Glomerular visceral epithelial cell (primary cell): ENCODE results near the gene MAP6.

Experiments used
- DNase-seq: peaks from one replicate; pipeline ENCODE4 v3.0.0-alpha.2; 2016; ENCODE audit errors: extremely low spot score

Gene MAP6

DNA sequence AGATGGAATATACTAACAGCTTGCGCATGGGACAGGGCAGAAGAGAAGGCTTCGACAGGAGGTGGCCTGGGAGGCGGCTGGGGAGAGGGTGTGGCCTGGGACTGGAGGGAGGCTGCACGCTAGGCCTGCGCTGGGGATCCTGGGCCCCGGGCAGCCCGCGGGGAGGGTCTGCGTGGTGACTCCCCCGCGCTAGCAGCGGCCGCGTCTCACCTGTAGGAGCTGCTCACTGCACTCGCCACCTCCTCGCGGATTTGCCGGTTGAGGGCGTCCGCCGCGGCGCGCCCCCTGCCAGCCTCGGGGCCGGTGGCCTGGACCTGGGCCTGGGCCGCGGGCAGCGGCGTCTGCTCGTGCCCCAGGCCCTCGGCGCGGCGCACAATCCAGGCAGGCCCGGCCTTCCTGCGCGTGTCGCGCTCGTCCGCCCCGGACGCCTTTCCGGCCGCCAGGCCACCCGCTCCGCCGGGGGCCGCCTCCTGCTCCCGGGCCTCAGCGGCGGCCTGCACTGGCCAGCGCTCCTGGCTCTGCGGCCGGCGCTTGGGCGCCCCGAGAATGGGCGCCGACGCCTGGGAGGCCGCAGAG lies 1.5 kb downstream of the MAP6 start:
- DNase-seq: peak; percentile 2

DNA sequence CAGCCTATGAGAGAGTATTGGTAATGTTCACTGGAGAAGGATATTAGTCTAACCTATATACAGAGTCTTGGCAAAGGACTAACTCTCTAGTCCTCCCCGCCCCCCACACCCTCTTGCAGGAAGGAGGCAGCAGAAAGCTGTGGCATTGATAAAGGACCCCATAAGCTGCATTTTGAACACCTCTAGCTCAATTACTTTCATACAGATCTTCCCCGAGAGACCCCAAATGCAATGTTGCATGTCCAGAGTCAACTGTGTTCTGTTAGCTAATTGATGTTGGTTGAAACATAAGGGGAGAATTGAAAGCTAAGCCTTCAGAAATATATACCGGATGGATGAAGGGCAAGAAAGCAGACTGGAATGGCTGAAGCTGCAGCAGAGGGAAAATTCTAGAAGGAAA lies 2.8 kb downstream of the MAP6 start:
- no peak for DNase-seq

DNA sequence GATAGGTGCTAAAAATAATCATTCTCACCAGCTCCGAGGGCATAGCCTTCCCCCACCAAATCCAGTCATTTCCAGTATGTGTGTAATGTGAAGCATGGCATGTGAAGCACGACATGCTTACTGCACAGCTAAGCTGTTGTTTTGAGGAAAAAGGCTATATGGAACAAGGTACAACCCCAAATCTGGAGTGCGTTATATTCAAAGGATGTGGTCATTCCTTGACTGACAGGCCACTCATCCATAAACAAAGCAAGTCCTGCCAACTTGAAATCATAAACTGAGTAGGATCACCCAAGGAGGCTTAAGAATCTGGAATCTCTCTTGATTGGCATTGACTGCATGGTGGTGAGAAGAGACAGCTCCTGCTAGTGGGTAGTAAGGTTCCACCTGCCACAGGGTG lies 3.7 kb downstream of the MAP6 start:
- DNase-seq: no peak

DNA sequence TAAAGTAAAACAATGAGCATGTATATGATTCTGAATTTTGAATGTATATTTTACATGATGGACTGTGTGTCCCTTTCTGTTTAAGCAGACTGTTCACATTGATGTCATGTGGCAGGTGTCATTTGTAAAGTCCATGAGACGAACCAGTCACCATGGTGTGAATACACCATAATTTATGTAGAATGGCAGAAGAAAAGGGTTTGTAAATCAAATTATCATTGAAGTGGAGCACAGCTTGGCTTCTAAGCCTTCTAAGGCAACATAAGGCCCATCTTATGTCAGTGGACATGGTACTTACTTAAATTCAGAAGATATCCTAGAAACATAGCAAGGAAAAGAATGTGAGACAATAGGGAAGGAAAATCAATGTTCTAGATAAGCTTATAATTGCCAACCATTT lies 4.4 kb downstream of the MAP6 start:
- DNase-seq: no peak

DNA sequence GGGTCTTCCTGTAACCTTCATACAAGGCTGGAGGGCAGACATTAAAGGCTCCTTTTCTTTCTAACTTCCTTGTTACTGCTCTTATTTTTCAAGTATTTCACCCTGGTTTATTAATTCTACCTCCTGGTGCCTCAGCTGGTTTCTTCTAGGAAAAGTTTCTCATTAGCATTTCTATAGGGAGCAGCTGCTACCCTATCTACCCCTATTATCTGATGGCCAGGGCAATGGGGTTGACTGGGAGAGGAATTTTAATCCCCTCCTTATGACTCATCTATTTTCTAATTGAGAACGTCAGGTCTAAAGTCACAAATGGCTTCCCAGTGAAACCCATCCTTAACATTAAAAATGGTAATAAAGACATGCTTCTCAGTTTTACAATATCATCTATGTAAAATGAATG lies 5.0 kb downstream of the MAP6 start:
- DNase-seq: no peak

DNA sequence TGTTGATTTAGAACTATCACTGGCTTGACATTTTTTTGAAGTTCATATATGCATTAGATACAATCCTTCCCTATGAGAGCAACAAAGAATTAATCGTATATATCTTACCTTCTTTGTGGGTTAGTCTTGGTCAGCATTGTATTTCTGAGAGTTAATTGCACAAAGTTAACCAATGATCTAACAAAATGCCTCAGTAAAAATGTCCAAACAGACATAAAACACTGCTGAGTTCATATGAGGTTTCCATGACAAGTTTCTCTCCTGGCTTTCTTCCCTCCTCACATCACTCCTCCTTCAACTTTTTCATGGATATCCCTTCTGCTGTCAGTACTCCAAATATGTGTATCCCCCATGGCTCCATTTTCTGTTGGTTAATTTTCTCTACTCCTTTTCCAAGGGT lies 9.0 kb downstream of the MAP6 start:
- no peak for DNase-seq

DNA sequence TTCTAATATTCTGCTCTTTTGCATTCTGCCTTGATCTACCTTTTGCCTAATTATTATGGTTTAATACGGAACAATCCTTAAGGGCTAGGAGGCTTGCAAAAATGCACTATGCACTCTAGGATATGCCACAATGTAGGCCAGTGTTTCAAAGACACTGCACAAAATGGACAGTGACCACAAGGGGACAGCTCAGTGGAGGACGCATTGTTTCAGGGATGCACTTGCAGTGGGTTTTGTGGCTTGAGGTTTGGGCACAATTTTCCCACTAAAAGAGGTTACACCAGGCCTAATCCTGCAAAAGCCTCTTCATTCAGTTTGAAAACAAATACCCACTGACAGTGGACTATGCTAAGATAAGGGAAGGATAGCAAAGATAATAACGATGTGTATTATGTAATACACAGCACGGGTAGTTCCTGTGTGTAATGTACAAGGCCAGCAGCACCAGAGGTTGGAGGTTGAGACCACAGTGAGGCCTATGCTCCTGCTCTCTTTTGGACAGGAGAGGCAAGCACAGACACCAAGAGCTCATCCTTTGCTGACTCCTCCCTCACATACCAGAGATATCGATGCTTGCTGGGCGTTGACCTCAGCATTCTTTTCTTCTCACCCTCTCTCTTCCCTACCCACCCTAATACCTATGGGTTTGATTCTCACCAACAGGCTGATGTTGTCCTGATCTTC lies 12.7 kb downstream of the MAP6 start:
- DNase-seq: no peak

DNA sequence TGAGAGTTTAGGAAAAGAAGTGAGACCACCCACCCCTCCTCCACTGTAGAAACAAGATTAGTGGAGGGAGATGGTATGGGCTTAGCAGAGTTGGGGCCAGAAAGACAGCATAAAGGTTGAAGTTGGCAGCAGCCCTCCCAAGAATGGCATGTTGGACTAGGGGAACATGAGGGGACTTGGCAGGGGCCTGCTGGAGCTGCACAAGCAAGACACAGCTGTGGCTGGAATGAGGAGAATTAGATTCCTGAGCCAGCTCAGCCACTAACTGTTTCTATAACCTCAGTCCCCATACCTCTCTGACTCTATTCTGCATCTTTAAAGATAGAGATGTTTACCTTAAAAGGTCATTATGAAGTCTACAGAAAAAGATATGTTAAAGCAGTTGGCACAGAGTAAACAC lies 13.2 kb downstream of the MAP6 start:
- no peak for DNase-seq

DNA sequence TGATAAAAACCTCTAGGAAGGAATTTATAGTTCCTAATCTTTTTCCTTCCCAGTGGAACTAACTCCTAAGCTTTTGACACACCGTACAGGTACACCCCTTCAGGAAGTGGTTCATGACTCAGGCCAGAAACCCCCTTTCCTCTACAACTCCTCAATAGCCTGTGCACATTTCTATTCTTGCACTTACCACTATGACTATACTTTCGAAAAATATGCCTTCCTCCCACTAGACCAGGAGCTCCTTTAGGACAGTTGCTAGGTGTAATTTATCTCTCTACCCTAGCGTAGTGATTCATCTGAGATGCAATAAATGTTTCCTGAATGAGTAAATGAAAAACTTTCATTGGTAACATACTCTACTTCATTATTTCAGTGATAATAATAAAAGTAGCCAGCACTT lies 14.5 kb downstream of the MAP6 start:
- DNase-seq: peak; percentile 42

DNA sequence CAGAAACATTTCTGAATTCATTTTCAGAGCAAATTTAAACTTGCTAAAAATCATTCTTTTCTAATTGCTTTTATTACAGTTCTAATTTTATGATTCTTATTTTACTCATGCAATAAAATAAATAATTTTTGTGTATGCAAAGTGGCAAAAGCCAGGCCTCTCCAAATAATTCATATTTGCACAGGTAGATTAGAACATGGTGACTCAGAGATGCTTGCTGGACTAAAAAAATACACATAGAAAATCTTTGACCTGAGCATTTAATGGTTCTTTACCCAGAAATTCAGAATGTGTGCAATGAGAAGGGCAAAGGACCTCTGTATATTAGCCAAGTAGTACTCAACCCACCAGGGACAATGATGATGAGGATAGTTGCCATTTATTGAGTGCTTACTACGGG lies 15.3 kb downstream of the MAP6 start:
- DNase-seq: no peak

DNA sequence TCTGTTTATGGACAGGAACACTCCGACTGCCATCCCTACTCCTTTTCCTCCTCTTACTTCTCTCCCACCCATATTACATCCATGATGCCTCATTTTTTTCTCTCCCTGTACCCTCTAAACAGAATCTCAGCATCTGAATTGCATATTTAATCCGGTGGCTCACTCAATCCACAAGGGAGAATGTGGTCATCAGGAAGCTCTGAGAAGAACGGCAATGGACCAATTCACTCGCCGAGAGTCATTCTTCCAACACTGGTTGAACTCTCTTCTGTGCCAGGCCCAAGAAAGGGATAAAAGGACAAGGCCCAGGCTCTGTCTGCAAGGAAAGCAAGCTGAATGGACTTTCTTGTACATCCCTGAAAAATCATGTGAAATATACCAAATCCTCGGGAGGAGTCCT lies 15.9 kb downstream of the MAP6 start:
- no peak for DNase-seq

DNA sequence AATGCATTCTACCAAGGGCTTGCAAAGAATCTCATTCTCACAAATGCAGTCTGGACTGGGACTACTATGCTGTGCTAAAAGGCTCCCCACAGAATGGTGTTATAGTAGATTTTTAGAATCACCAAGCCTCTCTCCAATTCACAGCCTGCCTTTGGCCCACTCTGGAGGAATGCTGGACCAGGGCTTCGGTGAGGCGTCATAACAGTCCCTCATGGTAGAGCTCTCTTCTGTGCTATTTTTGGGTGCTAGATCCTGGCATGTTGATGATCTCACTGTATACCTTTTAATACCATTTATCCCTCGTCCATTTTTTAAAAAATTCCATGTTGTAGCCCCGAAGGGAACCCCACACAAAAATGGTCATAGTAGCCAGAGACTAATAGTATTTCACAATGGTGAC lies 17.6 kb downstream of the MAP6 start:
- DNase-seq: no peak

DNA sequence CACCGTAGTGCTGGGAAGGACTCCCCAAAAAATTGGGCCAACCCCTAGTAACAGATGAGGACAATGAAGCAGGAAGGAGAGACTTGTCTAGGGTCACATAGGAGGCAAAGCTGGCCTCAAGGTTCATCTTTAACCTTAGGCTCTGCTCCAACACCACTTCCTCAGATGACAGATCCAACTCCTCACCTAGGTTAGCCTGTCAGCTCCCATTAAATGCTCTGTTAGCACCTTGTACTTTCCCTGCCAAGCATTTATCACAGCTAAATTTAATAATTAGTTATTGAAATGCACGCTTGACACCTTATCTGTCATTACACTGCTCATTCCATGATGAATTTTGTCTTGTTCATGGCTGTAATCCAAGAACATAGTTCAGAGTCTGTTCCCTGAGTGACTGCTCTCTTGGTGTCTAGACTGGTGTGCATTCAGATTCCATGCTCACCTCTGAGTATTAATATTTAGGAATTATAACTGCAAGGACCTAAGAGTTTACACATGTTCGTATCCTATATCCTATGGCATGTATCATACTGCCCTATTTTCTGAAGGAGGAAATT lies 18.6 kb downstream of the MAP6 start:
- no peak for DNase-seq

DNA sequence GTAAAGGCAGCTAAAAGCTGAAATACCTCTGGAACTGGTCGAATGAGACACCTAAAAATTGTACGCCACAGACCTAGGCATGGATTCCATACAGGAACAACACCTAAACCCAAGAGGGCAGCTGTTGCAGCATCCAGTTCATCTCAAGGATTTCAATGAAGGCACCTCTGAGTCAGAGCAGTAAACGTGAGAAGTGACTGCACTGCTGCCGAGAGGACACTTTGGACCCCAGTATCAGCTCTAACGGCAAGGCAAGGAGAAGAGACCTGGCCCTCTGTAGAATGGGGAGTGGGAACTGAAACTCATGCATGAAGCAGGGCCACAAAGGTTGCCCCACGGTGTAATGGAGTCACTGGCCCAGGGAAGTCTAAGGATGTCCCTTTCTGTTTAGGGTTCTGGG lies 23.9 kb downstream of the MAP6 start:
- no peak for DNase-seq

DNA sequence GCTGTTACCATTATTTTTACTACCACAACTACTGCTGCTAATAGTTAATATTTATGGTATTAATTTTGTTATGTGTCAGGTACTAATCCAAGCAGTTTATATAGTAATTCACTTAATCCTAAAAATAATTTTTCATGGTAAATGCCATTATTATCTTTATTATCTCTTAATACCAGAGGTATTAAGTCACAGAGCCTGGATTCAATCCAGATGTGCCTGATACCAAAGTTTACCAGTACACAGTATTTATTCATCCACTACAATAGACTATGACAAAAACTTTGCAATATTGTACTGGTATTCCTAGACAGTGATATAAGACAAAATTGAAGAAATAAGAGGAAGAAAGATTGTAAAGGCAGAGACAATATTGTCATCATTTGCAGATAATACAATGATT lies 24.5 kb downstream of the MAP6 start:
- no peak for DNase-seq

DNA sequence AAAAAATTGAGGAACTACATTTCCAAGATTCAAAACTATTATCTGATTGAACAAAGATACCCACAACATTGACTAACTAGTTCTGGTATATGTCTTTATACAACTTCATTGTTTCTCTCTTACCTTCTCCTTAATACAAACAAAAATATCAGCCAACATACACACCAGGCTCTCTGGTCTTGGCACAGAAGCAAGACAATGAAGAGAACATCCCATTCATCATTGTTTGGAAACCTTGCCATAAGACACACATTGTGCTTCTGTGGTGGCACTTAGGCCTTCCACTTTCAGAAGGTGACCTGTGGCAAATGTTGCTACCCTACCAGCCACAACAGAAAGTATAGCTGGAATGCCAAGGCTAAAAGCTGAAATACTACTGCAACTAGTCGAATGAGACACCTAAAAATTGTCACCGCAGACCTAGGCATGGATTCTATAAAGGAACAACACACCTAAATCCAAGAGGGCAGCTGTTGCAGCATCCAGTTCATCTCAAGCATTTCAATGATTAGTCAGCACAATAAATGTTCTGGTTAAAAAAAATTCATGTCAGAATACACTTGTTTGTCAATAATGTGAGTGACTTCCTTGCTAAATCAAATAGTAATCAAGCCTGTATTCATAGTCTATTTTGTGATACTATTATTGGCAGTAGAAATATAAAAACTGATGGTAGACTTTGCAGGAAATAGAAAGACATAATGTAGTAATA lies 26.3 kb downstream of the MAP6 start:
- DNase-seq: no peak

DNA sequence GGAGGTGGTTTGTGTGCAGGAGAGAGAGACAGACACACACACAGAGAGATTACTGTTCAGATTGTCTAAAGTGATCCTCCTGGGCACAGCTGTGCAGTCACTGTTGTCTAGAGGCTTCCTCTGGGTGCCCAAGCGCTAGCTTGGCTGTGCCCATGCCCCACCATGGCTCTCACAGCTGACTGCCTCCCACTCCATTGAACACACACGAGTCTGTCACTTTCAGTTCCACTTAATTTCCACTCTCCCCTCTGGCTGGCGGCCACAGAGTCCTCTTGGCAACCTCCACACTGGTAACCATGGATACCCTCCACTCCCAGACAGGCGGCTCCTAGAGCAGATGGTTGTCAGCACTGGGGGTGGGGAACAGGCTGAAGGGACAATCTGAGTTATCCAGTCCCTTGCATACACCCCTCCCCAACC lies 29.1 kb downstream of the MAP6 start:
- DNase-seq: peak; percentile 44

DNA sequence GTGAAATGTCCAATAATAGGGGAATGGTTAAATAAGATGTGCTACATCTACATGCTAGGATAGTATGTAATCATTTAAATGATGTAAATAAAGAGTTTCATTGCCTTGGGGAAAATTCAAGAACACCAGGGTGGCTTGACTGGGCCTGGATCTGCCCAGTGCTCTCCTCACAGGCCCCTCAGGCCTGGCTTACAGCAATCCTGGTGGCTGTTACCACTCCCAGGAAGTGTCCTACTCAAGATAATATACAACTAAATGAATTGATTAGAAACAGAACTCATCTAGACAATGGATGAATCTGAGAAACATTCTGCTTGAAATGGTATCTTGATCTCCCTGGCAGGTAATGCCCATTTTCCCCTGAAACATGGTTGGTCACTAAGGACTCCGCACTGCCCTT lies 30.8 kb downstream of the MAP6 start:
- no peak for DNase-seq

DNA sequence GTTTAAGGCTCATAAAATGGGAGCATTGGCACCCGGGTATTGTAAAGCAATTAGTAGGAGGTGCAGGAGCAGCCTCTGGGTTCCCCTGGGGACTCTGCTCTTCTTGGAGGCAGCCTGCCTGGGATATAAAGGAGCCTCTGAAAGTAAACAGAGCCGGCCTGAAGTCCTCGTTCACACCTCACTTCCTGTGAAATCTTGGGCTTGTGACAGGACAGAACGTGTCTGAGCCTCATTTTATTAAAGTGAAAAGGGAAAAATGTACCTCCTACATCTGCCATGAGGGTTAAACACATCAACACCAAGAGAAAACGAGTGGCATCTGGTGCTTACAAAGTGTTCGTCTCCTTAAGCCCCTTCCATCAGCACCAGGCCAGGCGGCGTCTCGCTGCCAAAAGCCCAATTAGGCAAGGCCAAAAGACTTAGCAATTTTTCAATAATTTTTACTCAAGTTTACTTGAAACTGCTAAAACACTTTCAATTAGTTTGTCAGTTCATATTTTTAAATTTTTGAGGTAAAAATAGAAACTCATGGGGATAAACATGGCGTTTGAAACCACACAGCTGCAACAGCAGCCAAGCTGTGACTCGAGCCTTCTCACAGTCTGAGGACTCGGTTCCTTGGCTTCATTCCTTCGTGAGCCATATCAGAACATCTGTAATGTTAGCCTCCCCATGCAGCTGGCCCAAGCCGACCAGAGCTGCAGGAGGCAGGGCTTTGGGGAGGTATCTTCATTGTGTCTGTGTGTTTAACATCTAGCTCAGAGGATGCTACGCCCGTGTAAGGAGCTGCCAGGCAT lies 33.6 kb downstream of the MAP6 start:
- no peak for DNase-seq

DNA sequence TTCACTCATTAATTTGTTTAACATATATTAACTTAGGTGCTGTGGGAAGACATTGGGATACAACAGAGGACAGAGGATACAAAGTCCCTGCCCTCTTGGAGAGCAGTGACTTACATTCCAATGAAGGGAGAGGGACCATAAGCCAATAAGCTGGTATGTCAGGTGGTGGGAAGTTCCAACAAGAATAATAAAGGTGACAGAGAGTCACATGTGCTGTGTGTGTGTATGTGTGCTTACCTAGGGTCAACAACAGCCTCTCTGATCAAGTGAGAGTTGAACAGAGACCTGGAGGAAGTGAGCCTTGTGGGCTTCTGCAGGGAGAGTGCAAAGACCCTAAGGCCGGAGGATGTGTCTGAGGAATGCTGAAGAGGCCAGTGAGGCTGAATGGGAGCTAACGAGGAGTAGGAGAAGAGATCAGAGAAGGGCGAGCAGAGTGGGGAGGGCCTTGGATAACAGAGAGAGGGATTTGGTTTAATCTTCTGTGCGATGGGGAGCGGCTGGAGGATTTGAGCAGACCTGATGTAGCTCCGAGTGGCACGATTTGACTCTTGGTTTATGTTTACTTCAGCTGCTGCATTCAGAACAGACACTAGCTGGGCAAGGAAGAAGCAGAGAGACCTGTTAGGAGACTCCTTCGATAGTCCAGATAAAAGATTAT lies 35.3 kb downstream of the MAP6 start:
- DNase-seq: no peak

DNA sequence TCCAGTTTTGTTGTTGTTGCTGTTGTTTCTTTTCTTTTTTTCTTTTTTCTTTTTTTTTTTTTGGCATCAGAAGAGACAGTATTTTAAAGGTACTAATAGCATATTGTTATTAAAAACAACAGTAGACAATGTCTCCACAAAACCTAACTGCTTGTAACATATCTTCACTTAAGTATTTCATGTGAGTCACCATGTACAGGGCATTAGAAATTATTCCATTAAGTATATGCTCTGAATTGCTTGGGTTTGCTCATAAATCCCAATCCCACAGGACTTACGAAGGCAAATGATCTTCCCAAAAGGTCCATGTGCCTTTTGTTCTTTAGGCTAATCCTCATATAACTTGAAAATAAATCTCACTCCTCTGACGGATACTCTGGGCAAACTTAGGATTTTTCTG lies 35.9 kb downstream of the MAP6 start:
- no peak for DNase-seq

DNA sequence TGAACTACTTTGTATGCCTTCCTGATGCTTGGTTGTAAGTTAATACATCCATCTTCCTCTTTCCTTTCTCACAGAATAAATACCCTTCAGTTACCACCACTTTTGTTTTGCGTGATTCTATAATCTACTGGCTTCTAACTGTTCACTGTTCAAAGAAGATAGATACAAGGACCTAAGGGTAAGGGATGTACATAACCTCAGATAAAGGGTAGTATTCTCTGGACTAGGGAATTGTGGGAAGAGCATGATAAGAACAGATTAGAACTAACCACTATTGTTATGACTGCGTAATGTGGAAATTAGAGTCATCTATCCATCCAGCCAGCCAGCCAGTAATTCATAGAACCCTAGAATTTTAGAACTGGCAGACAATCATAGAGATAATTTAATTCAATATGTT lies 36.4 kb downstream of the MAP6 start:
- DNase-seq: no peak
